GM20431 (cell line): Measurements from ENCODE around the gene DIAPH3.
"Not testable (repeated sequence)": the region's sequence is repeated elsewhere in the genome, so short reads cannot be mapped to it uniquely, and the experiment has no call there.

Experiments used
- in situ Hi-C: fragments of 300-500 bp; cut with MseI, MboI; formaldehyde crosslinking; loops from one replicate; pipeline ENCODE4 v1.15.0; 2020; ENCODE audit warnings: low sequenced_read_pairs; ENCODE audit not compliant: unreplicated experiment

DIAPH3 gene

GRCh38 chr13:60099631-60100420 is 63.9 kb downstream of the DIAPH3 start:
- in situ Hi-C loops = no loop called here

- in situ Hi-C loops = no loop called here
Measured at GRCh38 chr13:60095300-60095699, 68.4 kb downstream of the DIAPH3 start.

GRCh38 chr13:60094385-60095088 is 69.2 kb downstream of the DIAPH3 start:
- in situ Hi-C loops = no loop called here

GRCh38 chr13:60093425-60094019 is 70.2 kb downstream of the DIAPH3 start:
- in situ Hi-C loops = no loop called here

- in situ Hi-C loops = no loop called here
Measured at GRCh38 chr13:60091573-60091972, 72.2 kb downstream of the DIAPH3 start.

- in situ Hi-C loops = no loop called here
Measured at GRCh38 chr13:60090574-60090973, 73.2 kb downstream of the DIAPH3 start.

GRCh38 chr13:60083780-60084179 is 79.9 kb downstream of the DIAPH3 start:
- in situ Hi-C loops = not testable (repeated sequence)

GRCh38 chr13:60080850-60081249 is 82.9 kb downstream of the DIAPH3 start:
- in situ Hi-C loops = no loop called here

GRCh38 chr13:60078226-60078625 is 85.5 kb downstream of the DIAPH3 start:
- in situ Hi-C loops = no loop called here

- in situ Hi-C loops = no loop called here
Measured at GRCh38 chr13:60075850-60076249, 87.9 kb downstream of the DIAPH3 start.

- in situ Hi-C loops = no loop called here
Measured at GRCh38 chr13:60074397-60074796, 89.3 kb downstream of the DIAPH3 start.

- in situ Hi-C loops = no loop called here
Measured at GRCh38 chr13:60066226-60066625, 97.5 kb downstream of the DIAPH3 start.

GRCh38 chr13:60062502-60062901 is 101.2 kb downstream of the DIAPH3 start:
- in situ Hi-C loops = no loop called here

- in situ Hi-C loops = no loop called here
Measured at GRCh38 chr13:60061737-60062136, 102.0 kb downstream of the DIAPH3 start.

- in situ Hi-C loops = no loop called here
Measured at GRCh38 chr13:60051754-60052285, 111.9 kb downstream of the DIAPH3 start.

- in situ Hi-C loops = not testable (repeated sequence)
Measured at GRCh38 chr13:60048353-60048752, 115.4 kb downstream of the DIAPH3 start.

- in situ Hi-C loops = no loop called here
Measured at GRCh38 chr13:60047918-60048317, 115.8 kb downstream of the DIAPH3 start.

GRCh38 chr13:60044321-60044720 is 119.4 kb downstream of the DIAPH3 start:
- in situ Hi-C loops = no loop called here

- in situ Hi-C loops = no loop called here
Measured at GRCh38 chr13:60043262-60043661, 120.5 kb downstream of the DIAPH3 start.

- in situ Hi-C loops = not testable (repeated sequence)
Measured at GRCh38 chr13:60040668-60041067, 123.1 kb downstream of the DIAPH3 start.

GRCh38 chr13:60035874-60036273 is 127.9 kb downstream of the DIAPH3 start:
- in situ Hi-C loops = no loop called here
